Measurements from ENCODE around the gene NTN1. TPM values are rescaled to one million over a fixed set of nuclear protein-coding genes. Genes with fewer than 3 reads are reported as not detected.

Gene NTN1
- total RNA-seq, 2 experiments from 2014 or later, result 1.2 to 1.3 TPM

GRCh38 chr17:9158544-9159452, 137.5 kb downstream of the NTN1 start:
- ChIA-PET POLR2A (no interaction called here), CTCF (no interaction called here)
- no peak for DNase-seq
- Mint-ChIP-seq H3K27me3 (no peaks in the 10 kb centered on the region), H3K36me3 (ENCODE audit: low read depth) (no peaks in the 10 kb centered on the region), H3K4me3 (no peak overlapping the region), H3K4me1 (ENCODE audit: low read depth) (no peaks in the 10 kb centered on the region), H3K9me3 (no peaks in the 10 kb centered on the region), H3K27ac (no peak overlapping the region)
- TF ChIP-seq, protein P1, sequence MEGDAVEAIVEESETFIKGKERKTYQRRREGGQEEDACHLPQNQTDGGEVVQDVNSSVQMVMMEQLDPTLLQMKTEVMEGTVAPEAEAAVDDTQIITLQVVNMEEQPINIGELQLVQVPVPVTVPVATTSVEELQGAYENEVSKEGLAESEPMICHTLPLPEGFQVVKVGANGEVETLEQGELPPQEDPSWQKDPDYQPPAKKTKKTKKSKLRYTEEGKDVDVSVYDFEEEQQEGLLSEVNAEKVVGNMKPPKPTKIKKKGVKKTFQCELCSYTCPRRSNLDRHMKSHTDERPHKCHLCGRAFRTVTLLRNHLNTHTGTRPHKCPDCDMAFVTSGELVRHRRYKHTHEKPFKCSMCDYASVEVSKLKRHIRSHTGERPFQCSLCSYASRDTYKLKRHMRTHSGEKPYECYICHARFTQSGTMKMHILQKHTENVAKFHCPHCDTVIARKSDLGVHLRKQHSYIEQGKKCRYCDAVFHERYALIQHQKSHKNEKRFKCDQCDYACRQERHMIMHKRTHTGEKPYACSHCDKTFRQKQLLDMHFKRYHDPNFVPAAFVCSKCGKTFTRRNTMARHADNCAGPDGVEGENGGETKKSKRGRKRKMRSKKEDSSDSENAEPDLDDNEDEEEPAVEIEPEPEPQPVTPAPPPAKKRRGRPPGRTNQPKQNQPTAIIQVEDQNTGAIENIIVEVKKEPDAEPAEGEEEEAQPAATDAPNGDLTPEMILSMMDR (IDR thresholded peaks at IDR 0.05), result no peak
- intact Hi-C loops (cut with micrococcal nuclease), result no loop called here
- ATAC-seq, result no peak

GRCh38 chr17:9162275-9162985, 141.1 kb downstream of the NTN1 start:
- no peaks in the 10 kb centered on the region for H3K36me3 Mint-ChIP-seq (ENCODE audit: low read depth)
- H3K4me1 Mint-ChIP-seq (ENCODE audit: low read depth), result no peaks in the 10 kb centered on the region
- TF ChIP-seq, protein P1 (IDR thresholded peaks at IDR 0.05), result peak; percentile 24
- intact Hi-C loops (cut with micrococcal nuclease), result no loop called here
- DNase-seq (no peak), ATAC-seq (no peak)
- no peaks in the 10 kb centered on the region for H3K27me3 Mint-ChIP-seq
- no peak overlapping the region for H3K4me3 Mint-ChIP-seq
- CTCF ChIA-PET, result interaction anchor here (1.6 kb wide), 1 partner anchor 9 kb away, joined by 3 read pairs; no protein-coding TSS in a partner anchor
- no peaks in the 10 kb centered on the region for H3K9me3 Mint-ChIP-seq
- POLR2A ChIA-PET, result no interaction called here
- H3K27ac Mint-ChIP-seq, result no peak overlapping the region

GRCh38 chr17:9166788-9167187, 145.5 kb downstream of the NTN1 start:
- H3K4me1 Mint-ChIP-seq (ENCODE audit: low read depth), result no peaks in the 10 kb centered on the region
- intact Hi-C loops (cut with micrococcal nuclease), result no loop called here
- no peak overlapping the region for H3K4me3 Mint-ChIP-seq
- no peak for DNase-seq
- no peaks in the 10 kb centered on the region for H3K36me3 Mint-ChIP-seq (ENCODE audit: low read depth)
- H3K27ac Mint-ChIP-seq, result no peak overlapping the region
- no peaks in the 10 kb centered on the region for H3K9me3 Mint-ChIP-seq
- no peak for ATAC-seq
- ChIA-PET POLR2A (no interaction called here), CTCF (no interaction called here)
- TF ChIP-seq, protein P1 (IDR thresholded peaks at IDR 0.05), result no peak
- H3K27me3 Mint-ChIP-seq, result no peaks in the 10 kb centered on the region

DNA sequence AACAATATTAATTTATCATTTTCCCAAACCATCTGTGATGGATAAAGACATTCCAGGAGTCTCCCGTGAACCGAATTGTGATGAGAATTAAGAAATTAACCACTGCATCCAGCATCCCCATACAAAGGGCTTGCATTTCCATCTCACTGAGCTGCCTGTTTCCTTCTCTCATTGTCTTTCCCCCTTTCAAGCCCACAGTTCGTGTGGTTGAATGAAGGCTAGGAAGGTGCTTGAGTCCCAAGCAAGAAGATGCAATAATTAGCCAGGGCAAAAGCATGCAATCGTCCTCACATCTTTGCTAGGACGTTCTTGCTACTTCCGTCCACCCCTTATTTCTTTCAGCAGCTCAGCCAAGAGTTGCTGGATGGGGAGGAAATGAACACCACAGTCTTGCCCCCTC, 146.1 kb downstream of the NTN1 start:
- TF ChIP-seq, protein P1 (IDR thresholded peaks at IDR 0.05), result no peak
- H3K4me1 Mint-ChIP-seq (ENCODE audit: low read depth), result no peaks in the 10 kb centered on the region
- H3K9me3 Mint-ChIP-seq, result no peaks in the 10 kb centered on the region
- ATAC-seq (no peak), DNase-seq (no peak)
- intact Hi-C loops (cut with micrococcal nuclease), result no loop called here
- POLR2A ChIA-PET, result no interaction called here
- H3K36me3 Mint-ChIP-seq (ENCODE audit: low read depth), result no peaks in the 10 kb centered on the region
- no peaks in the 10 kb centered on the region for H3K27me3 Mint-ChIP-seq
- no peak overlapping the region for H3K27ac Mint-ChIP-seq
- CTCF ChIA-PET, result no interaction called here
- H3K4me3 Mint-ChIP-seq, result no peak overlapping the region

DNA sequence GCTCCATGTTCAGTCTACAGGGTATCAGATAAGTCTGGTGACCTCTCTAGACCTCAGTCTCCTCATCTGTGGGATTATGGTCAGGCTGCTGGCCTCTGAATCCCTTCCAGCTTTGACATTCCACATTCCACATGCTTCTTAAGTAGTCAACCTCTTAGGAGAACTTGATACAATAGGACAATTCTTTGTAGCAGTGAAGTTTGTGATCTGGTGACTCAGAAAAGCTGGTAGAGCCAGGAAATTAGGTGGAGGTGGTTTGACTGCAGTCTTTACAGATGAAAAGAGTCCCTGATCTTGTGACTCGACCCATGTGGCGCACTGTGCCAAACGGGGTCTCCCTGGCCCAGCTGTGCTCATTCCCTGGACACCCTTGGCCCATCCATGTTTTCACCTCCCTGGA, 147.8 kb downstream of the NTN1 start:
- ChIA-PET CTCF (no interaction called here), POLR2A (no interaction called here)
- TF ChIP-seq, protein P1 (IDR thresholded peaks at IDR 0.05), result no peak
- DNase-seq (no peak), ATAC-seq (no peak)
- no peaks in the 10 kb centered on the region for H3K27me3 Mint-ChIP-seq
- intact Hi-C loops (cut with micrococcal nuclease), result no loop called here
- H3K9me3 Mint-ChIP-seq, result no peaks in the 10 kb centered on the region
- H3K27ac Mint-ChIP-seq, result no peak overlapping the region
- no peak overlapping the region for H3K4me3 Mint-ChIP-seq
- H3K36me3 Mint-ChIP-seq (ENCODE audit: low read depth), result no peaks in the 10 kb centered on the region
- H3K4me1 Mint-ChIP-seq (ENCODE audit: low read depth), result no peaks in the 10 kb centered on the region

Data from activated CD8-positive, alpha-beta T cell treated with anti-CD3 and anti-CD28 coated beads for 36 hours (primary cell).